ENCODE measurements around the gene TRMT44. TPM values are rescaled to one million over a fixed set of nuclear protein-coding genes. Genes with fewer than 3 reads are reported as not detected.

The TRMT44 gene
- total RNA-seq, 4 donors from 2014 or later, result 36.4 to 56.4 (median 43.9) TPM

GRCh38 chr4:8507196-8507570, 66.6 kb downstream of the TRMT44 start:
- intact Hi-C loops (cut with DNase I), result loop anchor here (5.0 kb wide), 1 partner anchor 35 kb away; no protein-coding TSS in a partner anchor

GRCh38 chr4:8507624-8508023, 67.0 kb downstream of the TRMT44 start:
- Histone ChIP-seq H3K4me1 (peaks cover 46 to 56% of the 10 kb centered on the region in 2 donors), H3K27ac (peak overlapping the region; percentile 92 to 97 (median 96))
- no peak for DNase-seq

More at GRCh38 chr4:8507196-8507570, 66.6 kb downstream of the TRMT44 start:
- DNase-seq, result peak in 1 of 2 donors; percentile 27
- H3K4me3 ChIP-seq (replicated peaks in 1 of 3), result no peak overlapping the region
- no peaks in the 10 kb centered on the region for H3K9me3 ChIP-seq
- no peaks in the 10 kb centered on the region for H3K36me3 ChIP-seq
- peak overlapping the region; percentile 92 to 97 (median 96) for H3K27ac ChIP-seq
- 70 to 82% methylated on average over 13 of the region's 13 CpGs for WGBS, 2 donors
- no peaks in the 10 kb centered on the region for H3K27me3 ChIP-seq
- peaks cover 48 to 60% of the 10 kb centered on the region in 2 donors for H3K4me1 ChIP-seq
- TF ChIP-seq, protein P1, sequence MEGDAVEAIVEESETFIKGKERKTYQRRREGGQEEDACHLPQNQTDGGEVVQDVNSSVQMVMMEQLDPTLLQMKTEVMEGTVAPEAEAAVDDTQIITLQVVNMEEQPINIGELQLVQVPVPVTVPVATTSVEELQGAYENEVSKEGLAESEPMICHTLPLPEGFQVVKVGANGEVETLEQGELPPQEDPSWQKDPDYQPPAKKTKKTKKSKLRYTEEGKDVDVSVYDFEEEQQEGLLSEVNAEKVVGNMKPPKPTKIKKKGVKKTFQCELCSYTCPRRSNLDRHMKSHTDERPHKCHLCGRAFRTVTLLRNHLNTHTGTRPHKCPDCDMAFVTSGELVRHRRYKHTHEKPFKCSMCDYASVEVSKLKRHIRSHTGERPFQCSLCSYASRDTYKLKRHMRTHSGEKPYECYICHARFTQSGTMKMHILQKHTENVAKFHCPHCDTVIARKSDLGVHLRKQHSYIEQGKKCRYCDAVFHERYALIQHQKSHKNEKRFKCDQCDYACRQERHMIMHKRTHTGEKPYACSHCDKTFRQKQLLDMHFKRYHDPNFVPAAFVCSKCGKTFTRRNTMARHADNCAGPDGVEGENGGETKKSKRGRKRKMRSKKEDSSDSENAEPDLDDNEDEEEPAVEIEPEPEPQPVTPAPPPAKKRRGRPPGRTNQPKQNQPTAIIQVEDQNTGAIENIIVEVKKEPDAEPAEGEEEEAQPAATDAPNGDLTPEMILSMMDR (IDR thresholded peaks at IDR 0.05), result no peak
- TF ChIP-seq POLR2A (IDR thresholded peaks at IDR 0.05), result no peak

DNA sequence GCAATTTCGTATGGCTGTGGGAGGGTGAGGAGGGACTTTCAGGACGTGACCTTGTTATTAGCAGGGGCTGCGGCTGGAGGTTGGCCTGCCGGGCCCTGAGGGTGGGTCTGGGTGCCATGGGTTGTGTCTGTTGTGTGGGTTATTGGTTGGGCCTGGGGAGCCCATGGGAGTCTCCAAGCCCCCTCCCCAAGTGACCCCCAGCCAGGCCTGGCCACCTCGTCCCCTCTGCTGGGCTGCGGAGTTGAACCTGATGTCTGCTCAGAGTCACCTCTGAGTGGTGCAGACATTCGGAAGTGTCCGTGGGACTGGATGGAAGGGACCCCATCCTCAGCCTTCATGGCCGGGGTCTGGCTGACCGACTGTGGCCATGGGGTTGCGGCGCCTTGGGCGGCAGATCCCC, 67.7 kb downstream of the TRMT44 start:
- 93 to 94% methylated on average over 5 to 13 of the region's 13 CpGs for WGBS, 2 donors
- no peaks in the 10 kb centered on the region for H3K9me3 ChIP-seq
- TF ChIP-seq, protein P1 (IDR thresholded peaks at IDR 0.05), result no peak
- no peak for TF ChIP-seq POLR2A (IDR thresholded peaks at IDR 0.05)
- no peak for DNase-seq
- no peaks in the 10 kb centered on the region for H3K36me3 ChIP-seq
- no peak overlapping the region for H3K4me3 ChIP-seq (replicated peaks in 1 of 3)
- H3K4me1 ChIP-seq, result peaks cover 39 to 50% of the 10 kb centered on the region in 2 donors
- peak overlapping the region; percentile 92 to 97 (median 96) for H3K27ac ChIP-seq
- H3K27me3 ChIP-seq, result no peaks in the 10 kb centered on the region
- intact Hi-C loops (cut with DNase I), result loop anchor here (5.0 kb wide), 1 partner anchor 36 kb away; no protein-coding TSS in a partner anchor

More at GRCh38 chr4:8507624-8508023, 67.0 kb downstream of the TRMT44 start:
- intact Hi-C loops (cut with DNase I), result loop anchor here (5.0 kb wide), 1 partner anchor 35 kb away; no protein-coding TSS in a partner anchor
- Histone ChIP-seq H3K27me3 (no peaks in the 10 kb centered on the region), H3K36me3 (no peaks in the 10 kb centered on the region), H3K9me3 (no peaks in the 10 kb centered on the region), H3K4me3 (replicated peaks in 1 of 3) (no peak overlapping the region)
- WGBS, 2 donors, result 84 to 87% methylated on average over 9 of the region's 9 CpGs
- TF ChIP-seq, protein P1 (IDR thresholded peaks at IDR 0.05), result no peak
- TF ChIP-seq POLR2A (IDR thresholded peaks at IDR 0.05), result no peak

DNA sequence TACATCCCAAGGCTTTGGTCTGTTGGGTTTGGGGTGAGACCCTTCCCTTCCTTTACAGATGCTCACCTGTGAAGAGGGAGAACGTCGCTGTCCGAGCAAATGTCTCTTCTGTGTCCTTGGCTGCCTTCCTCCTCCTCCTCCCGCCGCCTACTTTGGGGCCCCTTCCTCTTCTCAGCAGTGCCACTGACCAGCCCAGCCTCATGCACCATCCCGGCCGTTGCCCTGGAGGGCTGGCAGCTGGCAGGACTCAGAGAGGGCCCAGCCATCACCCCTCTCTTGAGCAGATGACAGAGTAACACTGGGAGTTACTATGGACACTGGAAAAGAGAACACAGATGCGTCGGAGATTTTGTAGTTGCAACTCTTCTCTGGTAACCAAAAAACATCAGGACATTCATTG, 68.2 kb downstream of the TRMT44 start:
- intact Hi-C loops (cut with DNase I), result loop anchor here (5.0 kb wide), 1 partner anchor 36 kb away; no protein-coding TSS in a partner anchor
- TF ChIP-seq, protein P1 (IDR thresholded peaks at IDR 0.05), result no peak
- TF ChIP-seq POLR2A (IDR thresholded peaks at IDR 0.05), result no peak
- 89 to 93% methylated on average over 9 of the region's 9 CpGs for WGBS, 2 donors
- peaks cover 35 to 45% of the 10 kb centered on the region in 2 donors for H3K4me1 ChIP-seq
- H3K36me3 ChIP-seq, result no peaks in the 10 kb centered on the region
- H3K27ac ChIP-seq, result peak overlapping the region in 1 of 3 donors; percentile 97
- H3K4me3 ChIP-seq (replicated peaks in 1 of 3), result no peak overlapping the region
- no peak for DNase-seq
- H3K9me3 ChIP-seq, result no peaks in the 10 kb centered on the region
- no peaks in the 10 kb centered on the region for H3K27me3 ChIP-seq

- DNase-seq, result no peak
- Histone ChIP-seq H3K9me3 (no peaks in the 10 kb centered on the region), H3K4me1 (peaks cover 29 to 38% of the 10 kb centered on the region in 2 donors), H3K4me3 (replicated peaks in 1 of 3) (no peak overlapping the region), H3K27ac (no peak overlapping the region), H3K36me3 (no peaks in the 10 kb centered on the region), H3K27me3 (no peaks in the 10 kb centered on the region)
- TF ChIP-seq, protein P1 (IDR thresholded peaks at IDR 0.05), result no peak
- no peak for TF ChIP-seq POLR2A (IDR thresholded peaks at IDR 0.05)
- 95% methylated on average over 18 to 24 of the region's 24 CpGs for WGBS, 2 donors
- intact Hi-C loops (cut with DNase I), result loop anchor here (5.0 kb wide), 1 partner anchor 37 kb away; no protein-coding TSS in a partner anchor
These were observed 68.9 kb downstream of the TRMT44 start for GRCh38 chr4:8509311-8509950.

Data from thyroid gland (tissue), 4 donors.